ENCODE data around the gene SDK1.

DNA sequence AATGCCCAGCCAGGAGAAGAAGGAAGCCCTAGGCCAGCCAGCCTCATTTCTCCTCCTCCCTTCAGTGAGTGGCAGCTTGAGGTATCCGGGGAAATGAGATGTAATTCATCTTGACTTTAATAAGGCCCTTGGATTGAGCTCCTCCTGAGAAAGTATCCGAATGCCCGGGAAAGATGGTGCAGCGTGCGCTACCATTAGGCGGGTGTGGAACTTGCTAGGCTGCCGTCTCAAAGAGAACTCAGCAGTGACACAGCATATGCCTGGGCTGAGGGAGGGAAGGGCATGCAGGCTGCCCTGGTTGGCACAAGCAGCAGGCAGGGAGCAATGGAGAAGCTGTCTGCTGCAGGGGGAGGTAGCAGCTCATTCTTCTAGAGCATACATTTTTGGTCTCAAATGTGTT lies 721.2 kb downstream of the SDK1 start:
- TF ChIP-seq KLF16 (tag by site-specific recombination; IDR thresholded peaks at IDR 0.05) (no peak), OSR2 (tag by site-specific recombination; IDR thresholded peaks at IDR 0.05) (no peak), ZNF138 (tag by site-specific recombination; IDR thresholded peaks at IDR 0.05; ENCODE audit: borderline replicate concordance) (no peak), ZNF426 (tag by site-specific recombination; IDR thresholded peaks at IDR 0.05) (no peak), ZBTB20 (tag by site-specific recombination; IDR thresholded peaks at IDR 0.05) (no peak), ZNF266 (tag by site-specific recombination; IDR thresholded peaks at IDR 0.05; ENCODE audit: low read depth) (no peak), TCF7L2 (IDR thresholded peaks at IDR 0.05; ENCODE audit: borderline replicate concordance, low read depth, low read length) (no peak), ZNF529 (tag by site-specific recombination; IDR thresholded peaks at IDR 0.05; ENCODE audit: insufficient replicate concordance) (no peak), HOXA7 (CRISPR knock-in tag; IDR thresholded peaks at IDR 0.05; ENCODE audit: borderline replicate concordance) (no peak), ZFP3 (tag by site-specific recombination; IDR thresholded peaks at IDR 0.05; ENCODE audit: low read depth) (no peak), ZNF571 (tag by site-specific recombination; IDR thresholded peaks at IDR 0.05) (no peak)
- TF ChIP-seq, protein P1, sequence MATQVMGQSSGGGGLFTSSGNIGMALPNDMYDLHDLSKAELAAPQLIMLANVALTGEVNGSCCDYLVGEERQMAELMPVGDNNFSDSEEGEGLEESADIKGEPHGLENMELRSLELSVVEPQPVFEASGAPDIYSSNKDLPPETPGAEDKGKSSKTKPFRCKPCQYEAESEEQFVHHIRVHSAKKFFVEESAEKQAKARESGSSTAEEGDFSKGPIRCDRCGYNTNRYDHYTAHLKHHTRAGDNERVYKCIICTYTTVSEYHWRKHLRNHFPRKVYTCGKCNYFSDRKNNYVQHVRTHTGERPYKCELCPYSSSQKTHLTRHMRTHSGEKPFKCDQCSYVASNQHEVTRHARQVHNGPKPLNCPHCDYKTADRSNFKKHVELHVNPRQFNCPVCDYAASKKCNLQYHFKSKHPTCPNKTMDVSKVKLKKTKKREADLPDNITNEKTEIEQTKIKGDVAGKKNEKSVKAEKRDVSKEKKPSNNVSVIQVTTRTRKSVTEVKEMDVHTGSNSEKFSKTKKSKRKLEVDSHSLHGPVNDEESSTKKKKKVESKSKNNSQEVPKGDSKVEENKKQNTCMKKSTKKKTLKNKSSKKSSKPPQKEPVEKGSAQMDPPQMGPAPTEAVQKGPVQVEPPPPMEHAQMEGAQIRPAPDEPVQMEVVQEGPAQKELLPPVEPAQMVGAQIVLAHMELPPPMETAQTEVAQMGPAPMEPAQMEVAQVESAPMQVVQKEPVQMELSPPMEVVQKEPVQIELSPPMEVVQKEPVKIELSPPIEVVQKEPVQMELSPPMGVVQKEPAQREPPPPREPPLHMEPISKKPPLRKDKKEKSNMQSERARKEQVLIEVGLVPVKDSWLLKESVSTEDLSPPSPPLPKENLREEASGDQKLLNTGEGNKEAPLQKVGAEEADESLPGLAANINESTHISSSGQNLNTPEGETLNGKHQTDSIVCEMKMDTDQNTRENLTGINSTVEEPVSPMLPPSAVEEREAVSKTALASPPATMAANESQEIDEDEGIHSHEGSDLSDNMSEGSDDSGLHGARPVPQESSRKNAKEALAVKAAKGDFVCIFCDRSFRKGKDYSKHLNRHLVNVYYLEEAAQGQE (tag by site-specific recombination; IDR thresholded peaks at IDR 0.05) = no peak
- TF ChIP-seq, protein P2, sequence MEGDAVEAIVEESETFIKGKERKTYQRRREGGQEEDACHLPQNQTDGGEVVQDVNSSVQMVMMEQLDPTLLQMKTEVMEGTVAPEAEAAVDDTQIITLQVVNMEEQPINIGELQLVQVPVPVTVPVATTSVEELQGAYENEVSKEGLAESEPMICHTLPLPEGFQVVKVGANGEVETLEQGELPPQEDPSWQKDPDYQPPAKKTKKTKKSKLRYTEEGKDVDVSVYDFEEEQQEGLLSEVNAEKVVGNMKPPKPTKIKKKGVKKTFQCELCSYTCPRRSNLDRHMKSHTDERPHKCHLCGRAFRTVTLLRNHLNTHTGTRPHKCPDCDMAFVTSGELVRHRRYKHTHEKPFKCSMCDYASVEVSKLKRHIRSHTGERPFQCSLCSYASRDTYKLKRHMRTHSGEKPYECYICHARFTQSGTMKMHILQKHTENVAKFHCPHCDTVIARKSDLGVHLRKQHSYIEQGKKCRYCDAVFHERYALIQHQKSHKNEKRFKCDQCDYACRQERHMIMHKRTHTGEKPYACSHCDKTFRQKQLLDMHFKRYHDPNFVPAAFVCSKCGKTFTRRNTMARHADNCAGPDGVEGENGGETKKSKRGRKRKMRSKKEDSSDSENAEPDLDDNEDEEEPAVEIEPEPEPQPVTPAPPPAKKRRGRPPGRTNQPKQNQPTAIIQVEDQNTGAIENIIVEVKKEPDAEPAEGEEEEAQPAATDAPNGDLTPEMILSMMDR (tag by site-specific recombination; IDR thresholded peaks at IDR 0.05) = no peak
- TF ChIP-seq, protein P3, sequence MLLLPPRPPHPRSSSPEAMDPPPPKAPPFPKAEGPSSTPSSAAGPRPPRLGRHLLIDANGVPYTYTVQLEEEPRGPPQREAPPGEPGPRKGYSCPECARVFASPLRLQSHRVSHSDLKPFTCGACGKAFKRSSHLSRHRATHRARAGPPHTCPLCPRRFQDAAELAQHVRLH (tag by site-specific recombination; IDR thresholded peaks at IDR 0.05) = no peak

Measured in HEK293 (cell line).